22Rv1 (cell line): ENCODE data around the gene PAEP.

ENCODE experiments used
- ZFX ChIP-seq: fragments of 450-650 bp; IDR thresholded peaks from 2 replicates; pipeline ENCODE4 v1.6.1; 2017; ENCODE audit warnings: antibody characterized with exemption, borderline replicate concordance
- TF ChIP-seq, protein P1 (sequence below): fragments of 450-650 bp; IDR thresholded peaks from 2 replicates; pipeline ENCODE4 v1.5.1; 2017; ENCODE audit warnings: mild to moderate bottlenecking

DNA sequence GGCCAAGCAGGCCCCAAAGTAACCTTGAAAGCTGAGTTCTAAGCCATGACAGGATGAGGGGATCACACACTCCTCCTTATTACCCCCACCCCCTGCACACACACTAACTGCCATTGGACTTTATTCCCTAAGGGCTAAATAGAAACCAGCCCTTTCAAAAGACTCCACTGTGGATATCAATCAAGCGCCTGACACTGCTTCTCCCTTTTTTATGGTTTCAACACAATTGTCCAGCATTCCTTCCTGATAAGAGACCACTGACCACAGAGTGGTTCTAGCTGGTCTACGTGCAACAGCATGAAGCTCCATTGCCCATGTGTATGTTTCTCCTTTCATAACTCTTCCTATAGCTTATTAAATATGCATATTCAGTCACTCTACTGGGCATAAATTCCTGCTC lies 34.7 kb downstream of the PAEP start:
- TF ChIP-seq, protein P1, sequence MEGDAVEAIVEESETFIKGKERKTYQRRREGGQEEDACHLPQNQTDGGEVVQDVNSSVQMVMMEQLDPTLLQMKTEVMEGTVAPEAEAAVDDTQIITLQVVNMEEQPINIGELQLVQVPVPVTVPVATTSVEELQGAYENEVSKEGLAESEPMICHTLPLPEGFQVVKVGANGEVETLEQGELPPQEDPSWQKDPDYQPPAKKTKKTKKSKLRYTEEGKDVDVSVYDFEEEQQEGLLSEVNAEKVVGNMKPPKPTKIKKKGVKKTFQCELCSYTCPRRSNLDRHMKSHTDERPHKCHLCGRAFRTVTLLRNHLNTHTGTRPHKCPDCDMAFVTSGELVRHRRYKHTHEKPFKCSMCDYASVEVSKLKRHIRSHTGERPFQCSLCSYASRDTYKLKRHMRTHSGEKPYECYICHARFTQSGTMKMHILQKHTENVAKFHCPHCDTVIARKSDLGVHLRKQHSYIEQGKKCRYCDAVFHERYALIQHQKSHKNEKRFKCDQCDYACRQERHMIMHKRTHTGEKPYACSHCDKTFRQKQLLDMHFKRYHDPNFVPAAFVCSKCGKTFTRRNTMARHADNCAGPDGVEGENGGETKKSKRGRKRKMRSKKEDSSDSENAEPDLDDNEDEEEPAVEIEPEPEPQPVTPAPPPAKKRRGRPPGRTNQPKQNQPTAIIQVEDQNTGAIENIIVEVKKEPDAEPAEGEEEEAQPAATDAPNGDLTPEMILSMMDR, result no peak
- TF ChIP-seq ZFX, result no peak
